ENCODE measurements around the gene SYT13.

Gene SYT13

GRCh38 chr11:45205978-45206377 lies 80.2 kb downstream of the SYT13 start:
- no peak for TF ChIP-seq CTCF (IDR thresholded peaks at IDR 0.05; ENCODE audit: low read depth, low read length)
- no peak for DNase-seq (ENCODE audit: extremely low read depth, low read depth)

GRCh38 chr11:45204761-45205160 lies 81.4 kb downstream of the SYT13 start:
- no peak for TF ChIP-seq CTCF (IDR thresholded peaks at IDR 0.05; ENCODE audit: low read depth, low read length)
- no peak for DNase-seq (ENCODE audit: extremely low read depth, low read depth)

- DNase-seq (ENCODE audit: extremely low read depth, low read depth): no peak
- no peak for TF ChIP-seq CTCF (IDR thresholded peaks at IDR 0.05; ENCODE audit: low read depth, low read length)
Measured at GRCh38 chr11:45193695-45194094, 92.4 kb downstream of the SYT13 start.
